SK-N-SH treated with all-trans-retinoic acid at 6 μM for 48 hours (cell line): ENCODE measurements around the gene USF3.

Experiments used
- ARNTL ChIP-seq: fragments of 450-650 bp; formaldehyde crosslinking; IDR thresholded peaks from 2 replicates; pipeline ENCODE4 v1.5.0; 2020; ENCODE audit warnings: low read depth, mild to moderate bottlenecking, moderate library complexity, borderline replicate concordance
- ESRRG ChIP-seq: fragments of 250-450 bp; sonication (Bioruptor Pico); IDR thresholded peaks from 2 replicates; pipeline ENCODE4 v1.6.1; 2021; ENCODE audit warnings: mild to moderate bottlenecking
- ZC3H10 ChIP-seq: fragments of 250-450 bp; sonication (Bioruptor Pico); IDR thresholded peaks from 2 replicates; pipeline ENCODE4 v1.5.1; 2021; ENCODE audit warnings: mild to moderate bottlenecking, moderate library complexity
- ZNF70 ChIP-seq: fragments of 450-650 bp; formaldehyde crosslinking; IDR thresholded peaks from 2 replicates; pipeline ENCODE4 v1.5.0; 2020; ENCODE audit warnings: mild to moderate bottlenecking, moderate library complexity
- TF ChIP-seq, protein P1 (sequence below): fragments of 250-450 bp; sonication (Bioruptor Pico); IDR thresholded peaks from 2 replicates; pipeline ENCODE4 v1.5.1; 2021; ENCODE audit warnings: mild to moderate bottlenecking, moderate library complexity
- TF ChIP-seq, protein P2 (sequence below): fragments of 250-450 bp; sonication (Bioruptor Pico); IDR thresholded peaks from 2 replicates; pipeline ENCODE4 v1.5.1; 2020; ENCODE audit warnings: low read depth, mild to moderate bottlenecking, moderate library complexity

- TF ChIP-seq ZNF70 (no peak), ESRRG (CRISPR knock-in tag) (no peak), ARNTL (CRISPR knock-in tag) (no peak), ZC3H10 (CRISPR knock-in tag) (no peak)
- TF ChIP-seq, protein P1, sequence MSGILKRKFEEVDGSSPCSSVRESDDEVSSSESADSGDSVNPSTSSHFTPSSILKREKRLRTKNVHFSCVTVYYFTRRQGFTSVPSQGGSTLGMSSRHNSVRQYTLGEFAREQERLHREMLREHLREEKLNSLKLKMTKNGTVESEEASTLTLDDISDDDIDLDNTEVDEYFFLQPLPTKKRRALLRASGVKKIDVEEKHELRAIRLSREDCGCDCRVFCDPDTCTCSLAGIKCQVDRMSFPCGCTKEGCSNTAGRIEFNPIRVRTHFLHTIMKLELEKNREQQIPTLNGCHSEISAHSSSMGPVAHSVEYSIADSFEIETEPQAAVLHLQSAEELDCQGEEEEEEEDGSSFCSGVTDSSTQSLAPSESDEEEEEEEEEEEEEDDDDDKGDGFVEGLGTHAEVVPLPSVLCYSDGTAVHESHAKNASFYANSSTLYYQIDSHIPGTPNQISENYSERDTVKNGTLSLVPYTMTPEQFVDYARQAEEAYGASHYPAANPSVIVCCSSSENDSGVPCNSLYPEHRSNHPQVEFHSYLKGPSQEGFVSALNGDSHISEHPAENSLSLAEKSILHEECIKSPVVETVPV (CRISPR knock-in tag): no peak
- TF ChIP-seq, protein P2, sequence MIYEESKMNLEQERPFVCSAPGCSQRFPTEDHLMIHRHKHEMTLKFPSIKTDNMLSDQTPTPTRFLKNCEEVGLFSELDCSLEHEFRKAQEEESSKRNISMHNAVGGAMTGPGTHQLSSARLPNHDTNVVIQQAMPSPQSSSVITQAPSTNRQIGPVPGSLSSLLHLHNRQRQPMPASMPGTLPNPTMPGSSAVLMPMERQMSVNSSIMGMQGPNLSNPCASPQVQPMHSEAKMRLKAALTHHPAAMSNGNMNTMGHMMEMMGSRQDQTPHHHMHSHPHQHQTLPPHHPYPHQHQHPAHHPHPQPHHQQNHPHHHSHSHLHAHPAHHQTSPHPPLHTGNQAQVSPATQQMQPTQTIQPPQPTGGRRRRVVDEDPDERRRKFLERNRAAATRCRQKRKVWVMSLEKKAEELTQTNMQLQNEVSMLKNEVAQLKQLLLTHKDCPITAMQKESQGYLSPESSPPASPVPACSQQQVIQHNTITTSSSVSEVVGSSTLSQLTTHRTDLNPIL (CRISPR knock-in tag): no peak
These were observed 65.4 kb downstream of the USF3 start for GRCh38 chr3:113630956-113631542.
